ENCODE measurements around the gene ATP5PF.
"Not testable (repeated sequence)": the region's sequence is repeated elsewhere in the genome, so short reads cannot be mapped to it uniquely, and the experiment has no call there.

ATP5PF gene, protein sequence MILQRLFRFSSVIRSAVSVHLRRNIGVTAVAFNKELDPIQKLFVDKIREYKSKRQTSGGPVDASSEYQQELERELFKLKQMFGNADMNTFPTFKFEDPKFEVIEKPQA

DNA sequence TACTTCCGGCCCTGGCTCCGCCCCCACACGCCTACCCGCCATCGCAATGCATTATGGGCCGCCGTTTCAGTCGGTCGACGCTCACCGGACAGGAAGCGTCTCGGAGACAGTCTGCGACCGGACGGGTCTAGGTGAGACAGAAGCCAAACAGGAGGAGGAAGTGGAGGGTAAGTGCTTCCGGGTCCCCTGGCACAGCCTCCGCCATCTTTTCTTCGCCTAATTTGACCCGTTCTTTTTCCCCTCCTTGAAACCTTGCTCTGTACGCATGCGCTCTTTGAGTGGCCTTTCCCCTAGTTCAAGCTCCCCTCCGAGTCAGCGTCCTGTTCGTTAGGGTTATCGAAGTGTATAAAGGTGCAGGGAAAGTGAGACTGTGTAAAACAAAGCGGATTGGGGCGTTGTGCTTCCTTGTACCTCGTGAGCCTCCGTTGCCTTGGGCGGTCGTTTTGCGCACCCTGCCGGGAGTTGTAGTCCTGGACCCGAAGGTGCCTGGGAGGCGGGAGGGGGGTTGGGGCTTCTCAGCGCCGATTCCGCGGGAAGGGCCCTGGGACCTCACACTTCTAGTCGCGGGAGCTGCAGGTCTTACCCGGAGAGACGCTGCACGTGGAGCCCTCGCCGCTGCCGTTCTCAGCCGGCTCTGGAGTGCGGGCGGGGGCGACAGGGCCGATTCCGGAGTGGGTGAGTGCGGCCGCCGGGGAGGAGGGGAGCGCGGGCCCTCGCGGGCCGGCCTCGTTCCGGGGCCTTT, at the start of gene ATP5PF, which contains the start of gene GABPA:
Gene ATP5PF (minus strand): TSS at position 1 of the 742 bp plus-strand sequence. CDS start 5,110 bp downstream, outside the sequence.
Gene GABPA (plus strand): TSS at position 69 of the 742 bp plus-strand sequence. CDS start 6,627 bp downstream, outside the sequence.
- DNase-seq: peak; percentile 99

DNA sequence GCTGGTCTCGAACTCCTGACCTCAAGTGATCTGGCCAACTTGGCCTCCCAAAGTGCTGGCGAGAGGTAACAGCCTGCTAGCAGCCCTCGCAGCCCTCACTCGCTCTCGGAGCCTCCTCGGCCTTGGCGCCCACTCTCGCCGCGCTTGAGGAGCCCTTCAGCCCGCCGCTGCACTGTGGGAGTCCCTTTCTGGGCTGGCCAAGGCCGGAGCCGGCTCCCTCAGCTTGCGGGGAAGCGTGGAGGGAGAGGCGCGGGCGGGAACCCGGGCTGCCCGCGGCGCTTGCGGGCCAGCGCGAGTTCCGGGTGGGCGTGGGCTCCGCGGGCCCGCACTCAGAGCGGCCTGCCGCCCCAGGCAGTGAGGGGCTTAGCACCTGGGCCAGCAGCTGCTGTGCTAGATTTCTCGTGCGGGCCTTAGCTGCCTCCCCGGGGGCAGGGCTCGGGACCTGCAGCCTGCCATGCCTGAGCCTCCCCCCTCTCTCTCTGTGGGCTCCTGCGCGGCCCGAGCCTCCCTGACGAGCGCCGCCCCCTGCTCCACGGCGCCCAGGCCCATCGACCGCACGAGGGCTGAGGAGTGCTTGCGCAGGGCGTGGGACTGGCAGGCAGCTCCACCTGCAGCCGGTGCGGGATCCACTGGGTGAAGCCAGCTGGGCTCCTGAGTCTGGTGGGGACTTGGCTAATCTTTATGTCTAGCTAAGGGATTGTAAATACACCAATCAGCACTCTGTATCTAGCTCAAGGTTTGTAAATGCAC, 43.6 kb upstream of the ATP5PF start:
- not testable (repeated sequence) for DNase-seq

DNA sequence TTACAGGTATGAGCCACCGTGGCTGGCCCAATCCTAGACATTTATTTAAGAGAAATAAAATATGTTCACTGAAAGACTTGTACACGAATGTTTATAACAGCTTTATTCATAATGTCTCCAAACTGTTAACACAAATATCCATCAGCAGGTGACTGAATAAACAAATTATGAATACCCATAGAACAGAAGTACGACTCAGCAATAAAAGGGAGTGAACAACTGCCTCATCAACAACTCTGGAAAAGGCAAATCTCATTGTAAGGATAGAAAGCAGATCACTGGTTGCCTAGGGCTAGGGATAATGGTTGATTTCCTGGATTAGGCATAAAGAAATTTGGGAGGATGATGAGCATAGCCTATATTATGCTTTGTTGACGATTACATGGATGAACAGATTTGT, 41.7 kb upstream of the ATP5PF start:
- no peak for DNase-seq

DNA sequence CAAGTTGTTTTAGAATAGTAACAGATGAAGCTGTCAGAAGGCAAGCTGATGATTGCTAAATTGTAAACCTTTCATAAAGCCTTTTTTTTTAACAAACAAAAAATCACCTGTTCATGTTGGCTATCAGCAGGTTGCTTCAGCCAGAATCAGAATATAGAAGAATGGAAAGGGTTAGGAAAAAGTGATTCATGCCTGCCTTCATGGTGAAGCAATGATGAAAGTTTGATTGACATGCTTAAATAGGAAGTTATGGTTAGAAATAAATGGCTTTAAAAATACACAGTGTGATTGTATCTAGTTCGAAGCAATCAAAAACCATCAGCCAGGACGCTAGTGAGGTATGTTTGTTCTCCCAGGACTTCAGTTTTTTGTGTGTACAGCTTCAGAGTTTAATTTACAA, 38.0 kb upstream of the ATP5PF start:
- DNase-seq: peak; percentile 4

DNA sequence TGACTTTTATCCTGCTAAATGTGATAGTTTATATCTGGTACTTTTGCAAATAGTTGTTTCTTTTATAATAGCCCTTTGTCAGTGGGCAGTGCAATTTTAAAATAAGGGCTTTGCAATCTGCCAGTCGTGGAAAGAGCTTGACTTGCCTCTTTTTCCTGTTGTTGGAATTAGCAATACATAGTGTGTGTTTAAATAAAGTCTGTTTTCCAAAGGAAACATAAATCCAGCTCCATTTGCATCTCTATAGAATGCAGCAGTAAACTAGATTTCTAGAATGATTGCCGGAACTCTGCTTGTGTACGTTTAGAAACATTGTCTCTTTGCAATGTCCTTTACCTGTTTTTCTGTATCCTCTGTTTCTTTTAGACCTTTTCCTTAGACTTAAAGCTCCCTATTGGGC, 33.2 kb upstream of the ATP5PF start:
- DNase-seq: no peak

DNA sequence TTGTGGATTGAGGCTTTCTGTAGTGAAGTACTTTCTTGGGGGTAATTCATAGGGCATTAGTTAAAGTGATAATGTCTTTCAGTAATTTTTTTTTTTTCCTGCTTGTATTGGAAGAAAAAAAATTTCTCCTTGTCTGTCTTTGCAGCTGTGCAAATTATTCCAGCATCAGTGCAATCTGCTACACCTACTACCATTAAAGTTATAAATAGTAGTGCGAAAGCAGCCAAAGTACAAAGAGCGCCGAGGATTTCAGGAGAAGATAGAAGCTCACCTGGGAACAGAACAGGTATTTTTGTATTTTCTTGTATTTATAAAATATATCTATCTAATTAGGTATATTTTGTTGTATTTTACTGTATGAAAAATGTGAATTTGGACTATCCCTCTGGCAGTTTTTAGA, 29.4 kb upstream of the ATP5PF start:
- DNase-seq: no peak

DNA sequence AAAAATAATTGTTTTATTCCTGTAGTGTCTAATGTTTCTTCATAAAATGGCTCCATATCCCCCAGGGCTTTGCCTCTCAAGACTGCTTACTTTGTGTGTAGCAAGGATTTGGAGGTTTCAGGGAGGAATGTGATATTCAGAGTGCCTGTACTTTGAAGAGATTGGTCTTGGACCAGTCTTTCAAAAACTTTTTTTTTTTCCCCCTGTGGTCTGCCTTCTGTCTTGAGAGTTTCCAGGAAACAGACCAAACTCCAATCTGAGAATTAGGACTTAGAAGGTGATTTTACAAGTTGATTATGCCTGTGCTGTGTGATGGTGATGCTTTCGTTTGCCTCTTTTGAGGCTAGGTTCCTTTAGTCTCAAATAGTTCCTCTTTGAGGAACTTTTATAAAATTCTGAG, 26.0 kb upstream of the ATP5PF start:
- no peak for DNase-seq

DNA sequence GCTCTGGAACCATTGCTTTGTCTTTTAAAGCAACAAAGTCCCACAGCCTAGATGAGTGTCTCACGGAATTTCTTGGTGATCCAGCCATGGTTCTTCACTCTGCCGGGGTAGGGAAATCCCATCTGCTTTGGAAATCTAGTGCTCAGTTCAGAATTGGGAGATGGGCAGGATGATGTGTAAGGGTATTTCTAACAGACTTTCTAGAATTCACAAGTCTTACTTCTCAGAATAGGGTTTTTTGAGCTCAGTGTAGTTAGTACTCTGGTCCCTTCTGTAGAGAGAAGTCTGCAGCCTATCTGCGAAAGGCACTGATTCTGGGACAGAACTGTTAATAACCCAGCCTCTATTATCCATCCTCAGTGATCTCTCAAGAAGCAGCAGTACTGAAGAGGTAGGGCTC, 25.4 kb upstream of the ATP5PF start:
- no peak for DNase-seq

DNA sequence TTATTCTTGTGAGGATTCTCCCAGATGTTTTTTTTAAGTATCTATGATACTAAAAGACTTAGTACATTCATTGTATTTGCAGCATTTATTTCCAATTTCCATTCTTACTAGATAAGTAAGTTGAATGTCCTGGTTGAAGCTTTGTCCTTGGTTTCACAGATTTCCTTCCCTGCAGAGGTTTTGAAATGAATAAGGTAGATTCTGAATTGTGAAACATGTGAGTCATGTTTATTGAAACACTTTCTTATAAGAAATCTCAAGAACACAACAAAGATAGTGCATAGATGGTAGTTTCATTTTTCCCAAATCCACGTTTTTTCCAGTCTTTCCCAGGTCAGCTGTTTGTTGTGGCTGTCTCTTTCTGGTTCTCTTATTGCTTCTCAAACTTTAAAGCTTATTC, 24.9 kb upstream of the ATP5PF start:
- DNase-seq: no peak

DNA sequence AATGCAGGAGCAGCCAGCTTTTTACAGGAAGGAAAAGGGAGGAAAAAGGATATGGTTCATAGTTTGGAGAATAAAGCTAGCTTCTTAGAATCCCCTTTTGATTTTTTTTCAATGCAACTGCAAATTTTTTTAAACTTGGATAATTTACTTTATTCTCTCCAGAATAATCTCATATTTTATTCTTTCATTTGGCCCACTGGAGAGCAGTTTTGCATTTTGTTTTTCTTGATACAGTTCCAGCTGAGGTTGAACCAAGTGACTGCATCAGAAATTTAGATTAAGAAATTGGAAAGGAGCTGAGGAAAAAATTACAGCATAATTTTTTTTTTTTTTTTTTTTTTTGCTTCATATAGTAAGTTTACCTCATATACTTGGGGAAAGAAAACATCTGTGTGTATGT, 22.8 kb upstream of the ATP5PF start:
- DNase-seq: no peak

DNA sequence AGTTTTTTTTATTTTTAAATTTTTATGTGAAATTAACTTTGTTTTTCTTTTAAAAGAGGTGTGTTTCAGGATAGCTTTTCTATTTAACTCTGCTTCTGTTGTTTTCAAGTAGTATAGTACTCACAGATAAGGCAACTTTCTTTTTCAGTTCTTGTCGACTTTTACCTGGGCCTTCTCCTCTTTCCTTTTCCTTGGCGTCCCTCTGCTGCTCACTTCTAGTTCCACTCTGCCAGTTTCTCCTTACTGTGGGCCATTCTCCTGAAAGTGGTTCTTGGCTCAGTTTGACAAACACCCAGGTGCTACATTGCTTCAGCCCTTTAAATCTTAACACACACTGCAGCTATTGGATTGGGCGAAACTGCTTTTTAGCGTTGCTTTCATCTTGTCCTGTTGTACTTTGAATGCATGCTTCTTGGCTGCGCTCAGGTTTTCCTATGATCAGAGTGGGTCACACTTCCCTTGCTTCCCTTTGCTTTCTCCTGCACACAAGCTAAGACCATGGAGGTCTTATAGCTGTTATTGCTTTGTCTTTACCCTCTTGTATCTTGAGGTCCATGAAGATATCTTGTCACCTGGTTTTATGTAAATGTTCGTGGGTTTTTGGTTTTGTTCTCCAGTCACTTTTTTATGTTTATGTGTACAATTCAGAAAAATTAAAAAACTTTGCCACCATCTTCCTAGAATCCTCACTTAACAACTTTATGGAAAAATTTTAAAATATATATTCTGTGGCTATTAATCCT, 21.7 kb upstream of the ATP5PF start:
- no peak for DNase-seq

DNA sequence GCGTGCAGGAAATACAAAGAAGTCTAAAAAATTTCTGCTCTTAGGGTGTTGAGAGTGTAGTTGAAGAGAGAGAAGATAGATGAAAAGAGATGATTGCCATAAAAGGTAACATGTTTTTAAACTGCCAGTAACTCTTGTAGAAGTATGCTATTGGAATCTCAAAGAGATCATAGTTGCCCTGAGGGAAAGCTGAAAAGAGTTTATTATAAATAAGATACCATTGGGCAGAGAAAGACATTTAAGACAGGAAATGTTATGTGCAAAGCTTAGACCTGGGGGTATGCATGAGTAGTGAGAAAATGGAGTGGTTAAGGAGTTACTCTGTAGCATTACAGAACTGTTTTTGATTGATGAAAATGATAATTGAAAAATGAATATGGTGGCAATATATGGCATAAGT, 17.7 kb upstream of the ATP5PF start:
- no peak for DNase-seq

DNA sequence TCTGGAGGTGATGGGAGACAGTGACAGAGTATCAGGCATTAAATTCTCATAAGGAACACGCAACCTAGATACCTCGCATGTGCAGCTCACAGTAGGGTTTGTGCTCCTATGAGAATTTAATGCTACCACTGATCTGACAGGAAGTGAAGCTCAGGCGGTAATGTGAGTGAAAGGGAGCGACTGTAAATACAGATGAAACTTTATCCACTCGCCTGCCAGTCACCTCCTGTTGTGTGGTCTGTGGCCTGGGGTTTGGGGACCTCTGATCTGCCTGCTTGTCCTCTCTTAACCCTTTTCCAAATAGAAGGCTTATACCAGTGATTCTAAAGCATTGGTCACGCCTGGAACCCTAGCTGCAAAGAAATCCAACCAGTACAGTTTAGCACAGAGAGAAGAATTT, 15.4 kb upstream of the ATP5PF start:
- DNase-seq: no peak

DNA sequence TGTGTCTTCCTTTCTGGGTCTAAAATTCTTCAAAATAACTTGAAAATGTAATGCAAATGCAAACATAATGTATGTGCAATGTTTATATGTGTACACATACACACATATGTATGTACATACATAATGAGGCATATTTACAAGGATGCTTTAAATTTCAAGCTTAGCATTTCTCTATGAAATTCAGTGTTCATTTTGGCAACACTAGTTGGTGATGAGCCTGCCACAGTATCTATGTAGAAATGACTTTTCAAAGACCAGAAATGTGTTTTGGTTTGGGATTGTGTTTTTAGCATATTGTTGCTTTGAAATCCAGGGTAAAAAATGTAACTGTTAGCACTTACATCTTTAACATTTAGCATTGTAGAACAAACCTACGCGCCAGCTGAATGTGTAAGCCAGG, 10.2 kb upstream of the ATP5PF start:
- DNase-seq: no peak

DNA sequence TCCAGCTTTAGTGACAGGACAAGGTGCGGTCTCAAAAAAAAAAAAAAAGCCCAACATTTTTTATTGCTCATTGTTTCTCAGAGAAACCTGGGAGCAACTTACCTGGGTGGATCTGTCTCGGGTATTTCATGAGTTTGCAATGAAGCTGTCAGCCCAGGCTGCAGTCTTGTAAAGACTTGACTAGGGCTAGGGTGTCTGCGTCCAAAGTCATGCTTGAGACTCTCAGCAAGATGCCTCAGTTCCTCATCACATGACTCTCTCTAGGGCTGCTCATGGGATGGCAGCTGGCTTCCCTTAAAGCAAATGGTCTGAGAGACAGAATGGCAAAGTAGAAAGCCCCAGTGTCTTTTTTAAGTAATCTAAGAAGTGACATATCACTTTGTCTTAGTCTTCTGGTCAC, 8.2 kb upstream of the ATP5PF start:
- DNase-seq: no peak

DNA sequence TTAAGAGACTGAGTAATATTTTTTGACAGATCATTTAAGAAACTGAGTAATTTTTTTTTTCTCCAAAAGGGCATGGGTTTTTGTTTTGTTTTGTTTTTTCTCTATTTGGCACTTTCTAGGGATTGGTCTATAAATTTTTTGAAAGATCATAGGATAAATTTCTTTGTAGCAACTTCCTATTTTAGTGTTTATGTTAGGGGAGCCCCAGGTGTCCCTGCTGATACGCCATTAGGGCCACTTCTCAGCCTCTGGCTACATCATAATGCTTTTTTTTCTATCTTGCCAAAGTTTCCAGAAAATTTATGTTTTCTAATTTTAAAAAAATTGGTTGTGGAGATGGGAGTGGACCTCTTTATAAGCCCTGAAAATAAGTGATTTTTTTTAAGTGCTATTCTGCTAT, 2.7 kb upstream of the ATP5PF start:
- DNase-seq: no peak

DNA sequence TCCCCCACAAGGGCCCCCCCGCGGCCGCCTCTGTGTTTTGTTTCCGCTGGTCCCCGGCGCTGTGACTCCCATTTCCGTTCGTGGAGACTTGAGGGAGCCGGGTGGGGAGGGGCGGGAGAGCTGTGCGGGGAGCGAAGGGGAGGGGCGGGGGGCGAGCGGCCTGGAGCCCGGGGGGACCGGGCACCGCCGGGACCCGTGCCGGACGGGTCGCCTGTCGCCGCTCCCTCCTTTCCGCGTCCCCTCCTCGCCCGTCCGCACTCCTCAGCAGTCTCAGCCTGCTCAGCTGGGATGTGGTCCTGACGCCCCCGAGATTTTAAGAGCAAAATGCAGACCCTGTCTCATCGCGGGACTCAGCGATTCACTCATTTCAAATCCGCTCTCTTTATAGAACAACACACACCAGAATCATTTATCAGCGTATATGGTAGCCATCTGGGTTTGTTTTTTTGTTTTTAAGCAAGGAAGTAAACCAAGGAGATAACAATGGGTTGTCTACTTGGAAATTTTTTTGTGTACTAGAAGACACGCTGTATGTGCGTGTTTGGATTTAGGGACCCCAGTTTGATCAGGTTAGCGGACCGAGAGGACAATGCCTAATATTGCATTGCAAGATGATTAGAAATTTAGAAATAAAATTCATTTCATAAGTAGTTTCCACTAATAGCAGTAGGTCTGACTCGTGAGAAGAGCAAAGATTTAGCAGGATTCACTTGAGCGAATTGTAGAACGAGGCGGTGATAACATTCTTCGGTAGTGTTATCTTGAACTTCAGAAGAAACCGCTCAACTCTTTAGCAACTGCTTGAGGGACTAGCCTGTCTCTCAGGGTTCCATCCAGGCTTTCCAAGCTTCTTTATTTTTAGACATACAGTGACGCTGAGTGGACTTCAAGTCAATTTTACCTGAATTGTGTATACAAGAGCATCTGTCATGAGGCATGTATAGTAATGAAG, 1.2 kb upstream of the ATP5PF start:
- DNase-seq: peak; percentile 74

DNA sequence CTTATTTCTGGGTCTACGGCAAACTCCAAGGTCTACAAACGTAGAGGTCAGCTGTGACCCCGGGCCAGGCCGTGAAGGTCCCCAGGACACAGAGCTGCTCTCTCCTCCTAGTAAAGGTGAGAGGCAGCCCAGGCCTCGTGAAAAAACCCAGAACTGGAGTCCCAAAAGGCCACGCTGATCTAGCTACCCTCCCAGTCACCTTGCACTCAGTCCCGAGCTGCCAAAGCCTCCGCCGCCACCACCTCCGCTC, 125 bp downstream of the ATP5PF start:
- no peak for DNase-seq

DNA sequence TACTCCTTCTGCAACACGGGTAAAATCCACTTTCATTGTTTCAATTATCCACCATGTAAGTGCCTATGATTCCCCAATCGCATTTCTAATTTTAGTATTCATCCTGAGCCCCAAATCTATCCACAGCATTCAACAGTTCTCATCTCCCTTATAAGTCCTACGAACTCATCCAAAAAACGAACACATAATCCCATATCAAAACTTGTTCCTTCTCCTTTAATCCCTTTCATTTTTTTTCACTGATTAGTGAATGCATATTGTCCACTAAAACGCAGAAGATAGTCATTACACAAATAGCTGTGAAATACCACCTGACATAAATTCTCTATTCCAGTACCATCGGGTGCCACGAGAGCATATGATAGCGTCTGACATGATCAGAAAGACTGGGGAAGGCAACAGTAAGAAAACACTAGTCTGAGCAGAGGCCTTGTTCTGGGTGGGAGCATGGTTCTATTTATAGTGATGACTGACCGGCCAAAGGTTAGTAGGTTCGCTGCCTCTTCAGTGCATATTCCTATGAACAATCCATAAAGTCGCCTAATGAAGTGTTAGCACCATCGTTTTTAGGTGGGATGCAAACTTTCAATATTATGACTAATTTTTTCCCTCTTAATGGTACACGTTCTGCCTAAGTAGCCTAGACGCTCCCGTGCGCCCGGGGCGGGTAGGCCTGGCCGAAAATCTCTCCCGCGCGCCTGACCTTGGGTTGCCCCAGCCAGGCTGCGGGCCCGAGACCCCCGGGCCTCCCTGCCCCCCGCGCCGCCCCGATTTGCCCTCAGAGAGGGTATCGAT, 648 bp downstream of the ATP5PF start:
- DNase-seq: peak; percentile 43

DNA sequence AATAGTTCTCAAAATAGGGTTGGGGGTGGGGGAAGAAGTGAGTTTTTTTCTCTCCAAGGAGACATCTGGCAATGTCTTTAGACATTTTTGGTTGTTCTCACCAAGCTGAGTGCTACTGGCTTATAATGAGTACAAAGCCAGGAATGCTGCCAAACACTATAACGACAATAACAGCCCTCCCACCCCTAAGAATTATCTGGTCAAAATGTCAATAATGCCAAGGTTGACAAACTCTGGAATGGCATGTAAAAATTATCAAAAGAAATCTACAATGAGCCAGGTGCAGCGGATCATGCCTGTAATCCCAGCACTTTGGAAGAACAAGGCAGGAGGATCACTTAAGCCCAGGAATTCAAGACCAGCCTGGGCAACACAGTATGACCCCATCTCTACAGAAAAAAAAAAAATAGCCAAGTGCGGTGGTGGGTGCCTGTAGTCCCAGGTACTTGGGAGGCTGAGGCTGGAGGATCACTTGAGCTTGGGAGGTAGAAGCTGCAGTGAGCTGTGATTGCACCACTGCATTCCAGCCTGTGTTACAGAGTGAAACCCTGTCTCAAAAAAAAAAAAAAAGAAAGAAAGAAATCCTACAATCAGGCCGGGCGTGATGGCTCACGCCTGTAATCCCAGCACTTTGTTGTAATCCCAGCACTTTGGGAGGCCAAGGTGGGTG, 2.5 kb downstream of the ATP5PF start:
- DNase-seq: no peak

DNA sequence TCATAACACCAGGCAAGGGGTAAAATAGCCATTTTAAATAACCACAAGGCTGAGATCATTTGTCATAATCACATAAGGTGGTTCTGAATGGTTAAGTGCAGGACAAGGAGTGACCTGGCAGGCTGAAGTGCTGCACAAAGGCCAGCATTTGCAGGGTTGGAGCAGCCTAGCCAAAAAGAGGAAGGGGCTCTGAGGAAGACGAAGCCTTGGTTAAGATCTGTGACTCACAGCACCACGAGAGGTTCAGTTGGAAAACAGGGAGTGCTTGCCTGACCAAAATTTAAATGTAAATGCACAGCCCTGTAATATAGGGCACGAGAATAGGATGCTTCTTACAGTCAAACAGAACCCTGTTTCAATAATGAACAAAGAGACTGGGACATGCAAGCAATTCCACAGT, 12.1 kb downstream of the ATP5PF start:
- DNase-seq: no peak
